Measurements from ENCODE around the gene PDE4D. TPM values are rescaled to one million over a fixed set of nuclear protein-coding genes. Genes with fewer than 3 reads are reported as not detected.
A peak's percentile ranks its signal among the peaks of the same experiment; 100 is the strongest.

Gene PDE4D
- total RNA-seq, 1 donor from 2014 or later = 7.3 TPM

- no peak for ATAC-seq
These were observed 244.3 kb downstream of the PDE4D start for GRCh38 chr5:59648949-59649921.

- ATAC-seq = no peak
These were observed 245.3 kb downstream of the PDE4D start for GRCh38 chr5:59648038-59648831.

GRCh38 chr5:59645380-59645779, 248.1 kb downstream of the PDE4D start:
- no peak for ATAC-seq

- no peak for ATAC-seq
These were observed 253.1 kb downstream of the PDE4D start for GRCh38 chr5:59640411-59640810.

- no peak for ATAC-seq
These were observed 255.5 kb downstream of the PDE4D start for GRCh38 chr5:59637884-59638580.

- no peak for ATAC-seq
These were observed 264.0 kb downstream of the PDE4D start for GRCh38 chr5:59629561-59629960.

- no peak for ATAC-seq
These were observed 265.3 kb downstream of the PDE4D start for GRCh38 chr5:59628062-59628828.

- ATAC-seq = no peak
These were observed 268.6 kb downstream of the PDE4D start for GRCh38 chr5:59624898-59625297.

- no peak for ATAC-seq
These were observed 270.7 kb downstream of the PDE4D start for GRCh38 chr5:59622848-59623247.

- no peak for ATAC-seq
These were observed 272.0 kb downstream of the PDE4D start for GRCh38 chr5:59621477-59621876.

GRCh38 chr5:59620535-59621212, 272.9 kb downstream of the PDE4D start:
- ATAC-seq = no peak

- ATAC-seq = no peak
These were observed 274.9 kb downstream of the PDE4D start for GRCh38 chr5:59618644-59619043.

- peak; percentile 64 for ATAC-seq
These were observed 276.2 kb downstream of the PDE4D start for GRCh38 chr5:59617186-59617771.

- ATAC-seq = no peak
These were observed 277.1 kb downstream of the PDE4D start for GRCh38 chr5:59616413-59616812.

- ATAC-seq = no peak
These were observed 278.3 kb downstream of the PDE4D start for GRCh38 chr5:59615272-59615671.

GRCh38 chr5:59609501-59610265, 283.8 kb downstream of the PDE4D start:
- no peak for ATAC-seq

- no peak for ATAC-seq
These were observed 284.8 kb downstream of the PDE4D start for GRCh38 chr5:59608745-59609144.

GRCh38 chr5:59607138-59607765, 286.3 kb downstream of the PDE4D start:
- no peak for ATAC-seq

GRCh38 chr5:59605915-59606314, 287.6 kb downstream of the PDE4D start:
- no peak for ATAC-seq

- no peak for ATAC-seq
These were observed 289.4 kb downstream of the PDE4D start for GRCh38 chr5:59604111-59604510.
